Keratinocyte (primary cell): Measurements from ENCODE around the gene DACH1.

Source experiments
- CTCF ChIP-seq, 3 experiments: IDR thresholded peaks in 1 of 3; conservative IDR thresholded peaks in 1 of 3; optimal IDR thresholded peaks in 1 of 3; 2 replicates in 2 of 3; 3 replicates in 1 of 3; pipeline versions ENCODE3 to v1.5.1; 2011; ENCODE audit warnings: low read length in 3 of 3, mild to moderate bottlenecking in 3 of 3, moderate library complexity in 2 of 3, control low read depth in 1 of 3, inconsistent platforms in 1 of 3; ENCODE audit not compliant: insufficient read depth in 2 of 3; ENCODE audit errors: extremely low read depth in 1 of 3
- EZH2 ChIP-seq: IDR thresholded peaks from one replicate; pipeline ENCODE4 v1.6.1; 2012; ENCODE audit warnings: inconsistent platforms, mild to moderate bottlenecking, low read length, moderate library complexity

- TF ChIP-seq EZH2 (no peak), CTCF (optimal IDR thresholded peaks at IDR 0.05 in 1 of 3, IDR thresholded peaks at IDR 0.05 in 1 of 3, conservative IDR thresholded peaks at IDR 0.05 in 1 of 3; ENCODE audit: extremely low read depth in 1 of 3, insufficient read depth in 2 of 3, low read length in 3 of 3) (no peak)
These were observed 28.2 kb downstream of the DACH1 start for GRCh38 chr13:71838842-71839241.
